Mesenteric fat pad (tissue), 1 donor: Measurements from ENCODE around the gene KCNT1. TPM values are rescaled to one million over a fixed set of nuclear protein-coding genes. Genes with fewer than 3 reads are reported as not detected.
"Not testable (repeated sequence)": the region's sequence is repeated elsewhere in the genome, so short reads cannot be mapped to it uniquely, and the experiment has no call there.

Experiments used
- DNase-seq: peaks from one replicate; pipeline ENCODE4 v3.0.0-alpha.2; 2020; ENCODE audit warnings: low spot score
- long read RNA-seq: library from polyadenylated mRNA; unstranded; transcript quantifications from one replicate; pipeline ENCODE4 v2.0.0, GENCODE V29; 2020
- total RNA-seq: library from RNA; stranded (reverse); fragmentation: NEBNext Ultra II Directional; extraction: Animal tissue kit (Norgen Biotek cat#: 25700); gene quantifications from one replicate; pipeline ENCODE4 v1.2.1, GENCODE V29; 2021
- donor health status: DM: yes; HTN: yes; CAD: no.

Gene KCNT1
- total RNA-seq = 0.06 TPM
- long read RNA-seq = 0 reads

- no peak for DNase-seq
Observed at GRCh38 chr9:135701959-135702721, at the start of gene KCNT1. Gene KCNT1 (plus strand): TSS chr9:135702185. CDS start chr9:135702259, 74 bp downstream.

GRCh38 chr9:135655317-135655716 is 46.7 kb upstream of the KCNT1 start:
- peak; percentile 82 for DNase-seq

- peak; percentile 68 for DNase-seq
Observed at GRCh38 chr9:135657416-135657815, 44.6 kb upstream of the KCNT1 start.

GRCh38 chr9:135659252-135659651 is 42.7 kb upstream of the KCNT1 start:
- no peak for DNase-seq

- DNase-seq = peak; percentile 55
Observed at GRCh38 chr9:135660407-135660806, 41.6 kb upstream of the KCNT1 start.

GRCh38 chr9:135661816-135662560 is 40.0 kb upstream of the KCNT1 start:
- peak; percentile 57 for DNase-seq

GRCh38 chr9:135662758-135663450 is 39.1 kb upstream of the KCNT1 start, which contains the start of gene LCN9:
Gene LCN9 (plus strand): TSS chr9:135663309. CDS start chr9:135663322, 13 bp downstream.
- peak; percentile 81 for DNase-seq

GRCh38 chr9:135663451-135663770 is 38.6 kb upstream of the KCNT1 start:
- peak; percentile 51 for DNase-seq

GRCh38 chr9:135663857-135664256 is 38.1 kb upstream of the KCNT1 start:
- peak; percentile 41 for DNase-seq

GRCh38 chr9:135664266-135664665 is 37.7 kb upstream of the KCNT1 start:
- peak; percentile 74 for DNase-seq

GRCh38 chr9:135664801-135665794 is 36.9 kb upstream of the KCNT1 start:
- peak; percentile 67 for DNase-seq

- peak; percentile 51 for DNase-seq
Observed at GRCh38 chr9:135665795-135666189, 36.2 kb upstream of the KCNT1 start.

GRCh38 chr9:135666534-135667462 is 35.2 kb upstream of the KCNT1 start:
- peak; percentile 64 for DNase-seq

GRCh38 chr9:135667463-135668001 is 34.5 kb upstream of the KCNT1 start:
- DNase-seq = peak; percentile 83

- DNase-seq = not testable (repeated sequence)
Observed at GRCh38 chr9:135669018-135669417, 33.0 kb upstream of the KCNT1 start.

- no peak for DNase-seq
Observed at GRCh38 chr9:135669616-135670285, 32.2 kb upstream of the KCNT1 start.

- no peak for DNase-seq
Observed at GRCh38 chr9:135670721-135671590, 31.0 kb upstream of the KCNT1 start.

GRCh38 chr9:135671591-135672041 is 30.4 kb upstream of the KCNT1 start:
- DNase-seq = no peak
